BJ (cell line): ENCODE data around the gene GRM8. TPM values are rescaled to one million over a fixed set of nuclear protein-coding genes. Genes with fewer than 3 reads are reported as not detected.

Experiments used
- CTCF ChIA-PET: fragments of 350-600 bp; formaldehyde crosslinking; extraction: SDS; loops from one replicate; lab custom pipeline; 2021; ENCODE audit warnings: antibody characterized with exemption, inconsistent platforms; lab: Yijun Ruan, JAX
- POLR2A ChIA-PET: fragments of 300-600 bp; sonication (Branson Sonifier 250); formaldehyde crosslinking; extraction: SDS; loops from one replicate; lab custom pipeline; 2021; ENCODE audit warnings: antibody characterized with exemption; lab: Charles Lee
- DNase-seq: peaks from one replicate; pipeline ENCODE4 v3.0.0-alpha.2; 2011; ENCODE audit warnings: low read depth
- H3K27me3 ChIP-seq: 2 replicates; pipeline ENCODE4 v1.6.0; 2011; ENCODE audit warnings: low read length; ENCODE audit not compliant: control insufficient read depth, insufficient read depth
- H3K36me3 ChIP-seq: 2 replicates; pipeline ENCODE4 v1.5.1; 2011; ENCODE audit warnings: low read length; ENCODE audit not compliant: control insufficient read depth, insufficient read depth
- H3K4me3 ChIP-seq: 2 replicates; pipeline ENCODE4 v1.5.1; 2011; ENCODE audit warnings: low read depth, mild to moderate bottlenecking, control low read depth, low read length
- CTCF ChIP-seq: IDR thresholded peaks from 2 replicates; pipeline ENCODE4 v1.5.1; 2011; ENCODE audit warnings: low read depth, mild to moderate bottlenecking, control low read depth, inconsistent platforms, low read length, moderate library complexity; ENCODE audit not compliant: insufficient read depth
- polyA plus RNA-seq: library from polyadenylated mRNA; depleted of rRNA; stranded (reverse); fragments of >200 nt; gene quantifications from 2 replicates; pipeline ENCODE4 v1.2.3, GENCODE V29; 2011

The GRM8 gene
- polyA plus RNA-seq, 1 experiment, result not detected

GRCh38 chr7:127266047-127266446, 13.3 kb upstream of the GRM8 start:
- Histone ChIP-seq H3K27me3 (no peaks in the 10 kb centered on the region), H3K4me3 (no peak overlapping the region), H3K36me3 (no peaks in the 10 kb centered on the region)
- ChIA-PET CTCF (no interaction called here), POLR2A (no interaction called here)
- TF ChIP-seq CTCF, result no peak
- no peak for DNase-seq

- POLR2A ChIA-PET, result no interaction called here
- no peaks in the 10 kb centered on the region for H3K36me3 ChIP-seq
- no peak for DNase-seq
- CTCF ChIA-PET, result interaction anchor here (1.8 kb wide), 1 partner anchor 10 kb away, joined by 6 read pairs; no protein-coding TSS in a partner anchor
- no peak for TF ChIP-seq CTCF
- H3K27me3 ChIP-seq, result no peaks in the 10 kb centered on the region
- H3K4me3 ChIP-seq, result no peak overlapping the region
These were observed 11.5 kb upstream of the GRM8 start for GRCh38 chr7:127264219-127264618.

GRCh38 chr7:127258111-127258510, 5.4 kb upstream of the GRM8 start:
- CTCF ChIA-PET, result no interaction called here
- TF ChIP-seq CTCF, result no peak
- peaks cover 8% of the 10 kb centered on the region for H3K27me3 ChIP-seq
- POLR2A ChIA-PET, result no interaction called here
- H3K4me3 ChIP-seq, result no peak overlapping the region
- no peak for DNase-seq
- H3K36me3 ChIP-seq, result no peaks in the 10 kb centered on the region

GRCh38 chr7:127257086-127257485, 4.3 kb upstream of the GRM8 start:
- POLR2A ChIA-PET, result no interaction called here
- Histone ChIP-seq H3K27me3 (peaks cover 13% of the 10 kb centered on the region), H3K4me3 (no peak overlapping the region), H3K36me3 (no peaks in the 10 kb centered on the region)
- no peak for DNase-seq
- CTCF ChIA-PET, result no interaction called here
- no peak for TF ChIP-seq CTCF

GRCh38 chr7:127256041-127256725, 3.4 kb upstream of the GRM8 start:
- no peak for TF ChIP-seq CTCF
- no peaks in the 10 kb centered on the region for H3K36me3 ChIP-seq
- POLR2A ChIA-PET, result no interaction called here
- H3K4me3 ChIP-seq, result no peak overlapping the region
- H3K27me3 ChIP-seq, result peaks cover 21% of the 10 kb centered on the region
- DNase-seq, result no peak
- CTCF ChIA-PET, result no interaction called here
